B cell (primary cell): ENCODE data around the gene RIT1.

ENCODE experiments used
- CTCF ChIP-seq: fragments of 200-600 bp; IDR thresholded peaks from one replicate; pipeline ENCODE4 v1.8.0; 2022; ENCODE audit warnings: antibody characterized with exemption, mild to moderate bottlenecking
- EZH2 ChIP-seq: IDR thresholded peaks from 2 replicates; pipeline ENCODE4 v1.6.1; 2012; ENCODE audit warnings: borderline replicate concordance, low read depth, mild to moderate bottlenecking, moderate library complexity, low read length; ENCODE audit not compliant: insufficient read depth, poor library complexity, severe bottlenecking

GRCh38 chr1:155884982-155885381 lies 26.2 kb downstream of the RIT1 start:
- TF ChIP-seq CTCF (no peak), EZH2 (no peak)
